ENCODE data around the gene TMOD1. TPM values are rescaled to one million over a fixed set of nuclear protein-coding genes. Genes with fewer than 3 reads are reported as not detected.

TMOD1 gene
- not detected in 2 replicates for total RNA-seq

GRCh38 chr9:97501177-97501971, at the start of gene TMOD1:
TSS of gene TMOD1 (plus strand) at chr9:97501666. CDS start at chr9:97524189, 22,523 bp downstream.

DNA sequence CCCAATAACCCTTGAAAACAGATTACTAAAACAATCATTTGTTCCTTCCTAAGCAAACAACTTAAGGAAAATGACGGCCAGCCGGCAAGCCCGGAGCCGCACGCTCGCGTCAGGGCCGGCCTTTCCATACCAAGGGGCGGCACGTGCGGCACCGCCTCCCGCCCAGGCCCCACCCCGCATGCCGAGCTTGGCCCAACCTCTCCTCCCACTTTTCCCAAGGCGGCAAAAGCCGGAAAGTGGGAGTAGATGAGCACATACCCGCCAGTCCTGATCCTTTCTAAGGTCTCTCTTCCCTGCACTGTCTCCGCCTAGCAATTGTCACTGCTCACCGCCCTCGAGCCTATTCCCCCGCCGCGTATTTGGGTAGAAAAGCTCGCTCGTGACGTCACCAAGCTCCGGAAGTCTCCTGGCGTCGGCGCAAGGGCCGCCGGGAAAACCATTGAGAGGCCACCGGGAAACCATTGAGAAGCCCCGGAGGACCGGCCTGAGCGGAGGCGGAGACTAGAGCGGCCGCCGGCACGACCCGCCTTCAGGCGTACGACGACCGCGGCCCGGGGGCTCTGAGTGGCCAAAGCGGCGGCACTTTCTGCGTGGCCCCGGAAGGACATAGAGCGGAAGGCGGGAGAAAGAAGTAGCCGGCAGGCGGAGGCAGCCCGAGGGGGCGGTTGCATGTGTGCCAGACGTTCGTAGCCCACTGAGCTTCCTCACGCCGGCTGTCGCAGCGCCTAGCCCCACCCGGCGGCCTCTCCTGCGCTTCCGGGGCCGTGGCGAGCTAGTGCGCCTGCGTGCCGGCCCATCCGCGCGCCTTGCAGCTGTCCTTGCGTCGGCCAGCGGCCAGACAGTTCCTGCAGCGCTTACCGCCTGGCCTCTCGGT, 131.8 kb downstream of the TMOD1 start, which contains the start of the genes NCBP1 and TSTD2:
Gene NCBP1 (plus strand): TSS at position 837 of the 874 bp plus-strand sequence. CDS start 61 bp downstream, outside the sequence.
Gene TSTD2 (minus strand): TSS at position 384 of the 874 bp plus-strand sequence. CDS start 5,806 bp downstream, outside the sequence.

Other genes with a start within 250 kb of the TMOD1 start
- gene CCDC180, start 194.0 kb upstream of the TMOD1 start, total RNA-seq = 2.9 and 11.4 TPM in 2 replicates
- gene TDRD7, start 89.6 kb upstream of the TMOD1 start, total RNA-seq = 5.1 and 7.3 TPM in 2 replicates
- gene TSTD2, start 131.7 kb downstream of the TMOD1 start, total RNA-seq = 16.5 and 16.9 TPM in 2 replicates
- 22.0 and 51.2 TPM in 2 replicates for gene NCBP1, start 132.2 kb downstream of the TMOD1 start, total RNA-seq
- 8.4 and 12.6 TPM in 2 replicates for gene XPA, start 195.7 kb downstream of the TMOD1 start, total RNA-seq

Data from placental epithelial cell (primary cell).